Measurements from ENCODE around the gene LARGE1. TPM values are rescaled to one million over a fixed set of nuclear protein-coding genes. Genes with fewer than 3 reads are reported as not detected.

The LARGE1 gene
- total and polyA plus RNA-seq, 9 of the 15 experiments (the other 6 are each of a cell fraction or from before 2014, with no cell fraction given) = 0.01 to 0.66 (median 0.14) TPM; not detected in 2

DNA sequence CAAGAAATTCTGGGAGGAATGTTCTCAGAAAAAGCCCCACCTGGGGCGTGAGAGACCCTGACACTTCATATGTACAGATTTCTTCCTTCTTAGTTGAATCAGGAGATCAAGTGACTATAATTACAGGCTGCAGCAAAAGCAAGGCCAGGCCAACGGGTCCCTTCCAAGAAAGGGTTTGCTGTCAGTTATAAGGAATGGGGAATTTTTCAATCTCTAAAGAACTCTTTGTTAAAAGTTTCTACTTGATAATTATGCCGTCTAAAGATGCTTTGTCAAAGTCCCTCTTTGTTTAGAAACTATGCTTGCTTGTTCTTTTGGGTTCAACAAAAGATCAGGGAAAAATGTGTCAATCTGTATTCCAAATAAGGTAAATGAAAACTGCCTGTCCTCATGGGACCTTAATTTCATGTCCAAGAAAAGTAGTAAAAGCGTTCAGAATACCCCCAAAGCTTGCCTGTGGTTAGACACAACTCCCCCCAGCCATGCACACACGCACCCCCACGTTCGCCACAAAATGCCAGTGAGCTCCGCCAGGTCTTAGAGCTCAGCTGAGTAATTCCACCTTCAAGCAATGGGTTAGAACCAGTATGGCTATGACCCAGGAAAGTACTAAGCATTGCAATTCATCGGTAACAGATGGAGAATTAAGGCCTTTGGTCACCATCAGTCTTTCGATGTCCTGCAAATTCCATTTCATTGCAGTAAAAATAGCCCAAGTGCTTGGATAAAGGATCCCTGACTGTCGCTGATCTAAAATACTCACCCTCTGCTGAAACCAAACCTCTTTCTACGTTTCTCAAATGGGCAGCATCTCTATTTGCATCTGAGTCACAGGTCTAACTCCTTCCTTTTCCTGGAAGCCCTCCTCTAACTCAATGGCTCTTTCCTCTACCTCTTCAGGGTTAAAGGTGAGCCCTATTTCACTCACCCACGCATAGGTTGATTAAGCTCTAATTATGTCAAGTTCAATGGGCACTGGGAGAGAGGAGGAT lies 442.9 kb downstream of the LARGE1 start (continued):
- TF ChIP-seq, protein P1, sequence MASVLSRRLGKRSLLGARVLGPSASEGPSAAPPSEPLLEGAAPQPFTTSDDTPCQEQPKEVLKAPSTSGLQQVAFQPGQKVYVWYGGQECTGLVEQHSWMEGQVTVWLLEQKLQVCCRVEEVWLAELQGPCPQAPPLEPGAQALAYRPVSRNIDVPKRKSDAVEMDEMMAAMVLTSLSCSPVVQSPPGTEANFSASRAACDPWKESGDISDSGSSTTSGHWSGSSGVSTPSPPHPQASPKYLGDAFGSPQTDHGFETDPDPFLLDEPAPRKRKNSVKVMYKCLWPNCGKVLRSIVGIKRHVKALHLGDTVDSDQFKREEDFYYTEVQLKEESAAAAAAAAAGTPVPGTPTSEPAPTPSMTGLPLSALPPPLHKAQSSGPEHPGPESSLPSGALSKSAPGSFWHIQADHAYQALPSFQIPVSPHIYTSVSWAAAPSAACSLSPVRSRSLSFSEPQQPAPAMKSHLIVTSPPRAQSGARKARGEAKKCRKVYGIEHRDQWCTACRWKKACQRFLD (CRISPR knock-in tag; IDR thresholded peaks at IDR 0.05) = no peak
- TF ChIP-seq U2AF1 (optimal IDR thresholded peaks at IDR 0.05; ENCODE audit: low read depth, low read length) (no peak), BCL6 (CRISPR knock-in tag; IDR thresholded peaks at IDR 0.05) (no peak), CC2D1A (IDR thresholded peaks at IDR 0.05) (no peak), RBM22 (IDR thresholded peaks at IDR 0.05; ENCODE audit: low read depth, low read length, poor library complexity, severe bottlenecking) (no peak), TARDBP (IDR thresholded peaks at IDR 0.05) (no peak)
- TF ChIP-seq, protein P2, sequence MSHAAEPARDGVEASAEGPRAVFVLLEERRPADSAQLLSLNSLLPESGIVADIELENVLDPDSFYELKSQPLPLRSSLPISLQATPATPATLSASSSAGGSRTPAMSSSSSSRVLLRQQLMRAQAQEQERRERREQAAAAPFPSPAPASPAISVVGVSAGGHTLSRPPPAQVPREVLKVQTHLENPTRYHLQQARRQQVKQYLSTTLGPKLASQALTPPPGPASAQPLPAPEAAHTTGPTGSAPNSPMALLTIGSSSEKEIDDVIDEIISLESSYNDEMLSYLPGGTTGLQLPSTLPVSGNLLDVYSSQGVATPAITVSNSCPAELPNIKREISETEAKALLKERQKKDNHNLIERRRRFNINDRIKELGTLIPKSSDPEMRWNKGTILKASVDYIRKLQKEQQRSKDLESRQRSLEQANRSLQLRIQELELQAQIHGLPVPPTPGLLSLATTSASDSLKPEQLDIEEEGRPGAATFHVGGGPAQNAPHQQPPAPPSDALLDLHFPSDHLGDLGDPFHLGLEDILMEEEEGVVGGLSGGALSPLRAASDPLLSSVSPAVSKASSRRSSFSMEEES (CRISPR knock-in tag; IDR thresholded peaks at IDR 0.05) = no peak

Measured in K562 (cell line).